ENCODE measurements around the gene LCLAT1. TPM values are rescaled to one million over a fixed set of nuclear protein-coding genes. Genes with fewer than 3 reads are reported as not detected.

Gene LCLAT1
- total RNA-seq, 4 donors from 2014 or later, result 0.88 to 116 (median 33.3) TPM

GRCh38 chr2:30527859-30528258 is 80.8 kb downstream of the LCLAT1 start:
- no peaks in the 10 kb centered on the region for H3K9me3 ChIP-seq
- peaks cover 0 to 4% of the 10 kb centered on the region in 2 donors for H3K4me1 ChIP-seq
- no peaks in the 10 kb centered on the region for H3K27me3 ChIP-seq
- no peak for DNase-seq
- H3K27ac ChIP-seq, result no peak overlapping the region
- intact Hi-C loops (cut with DNase I; ENCODE audit: low total_unique reads), result no loop called here
- H3K36me3 ChIP-seq, result no peaks in the 10 kb centered on the region
- H3K4me3 ChIP-seq, result no peak overlapping the region
- TF ChIP-seq POLR2A (IDR thresholded peaks at IDR 0.05), result no peak
- TF ChIP-seq CTCF (IDR thresholded peaks at IDR 0.05), result no peak

GRCh38 chr2:30530346-30530745 is 83.3 kb downstream of the LCLAT1 start:
- Histone ChIP-seq H3K9me3 (no peaks in the 10 kb centered on the region), H3K4me1 (peaks cover 0 to 4% of the 10 kb centered on the region in 2 donors), H3K27me3 (no peaks in the 10 kb centered on the region), H3K4me3 (no peak overlapping the region), H3K27ac (no peak overlapping the region), H3K36me3 (no peaks in the 10 kb centered on the region)
- TF ChIP-seq CTCF (IDR thresholded peaks at IDR 0.05) (no peak), POLR2A (IDR thresholded peaks at IDR 0.05) (no peak)
- no peak for DNase-seq
- intact Hi-C loops (cut with DNase I; ENCODE audit: low total_unique reads), result no loop called here

GRCh38 chr2:30541680-30542079 is 94.6 kb downstream of the LCLAT1 start:
- intact Hi-C loops (cut with DNase I; ENCODE audit: low total_unique reads), result no loop called here
- no peaks in the 10 kb centered on the region for H3K9me3 ChIP-seq
- H3K4me3 ChIP-seq, result no peak overlapping the region
- H3K36me3 ChIP-seq, result no peaks in the 10 kb centered on the region
- H3K27me3 ChIP-seq, result no peaks in the 10 kb centered on the region
- H3K4me1 ChIP-seq, result no peaks in the 10 kb centered on the region
- TF ChIP-seq POLR2A (IDR thresholded peaks at IDR 0.05), result no peak
- TF ChIP-seq CTCF (IDR thresholded peaks at IDR 0.05), result no peak
- no peak overlapping the region for H3K27ac ChIP-seq
- no peak for DNase-seq

GRCh38 chr2:30545875-30546274 is 98.8 kb downstream of the LCLAT1 start:
- intact Hi-C loops (cut with DNase I; ENCODE audit: low total_unique reads), result no loop called here

GRCh38 chr2:30548386-30548785 is 101.3 kb downstream of the LCLAT1 start:
- Histone ChIP-seq H3K27me3 (no peaks in the 10 kb centered on the region), H3K4me3 (no peak overlapping the region), H3K9me3 (no peaks in the 10 kb centered on the region), H3K4me1 (no peaks in the 10 kb centered on the region), H3K36me3 (no peaks in the 10 kb centered on the region), H3K27ac (no peak overlapping the region)
- intact Hi-C loops (cut with DNase I; ENCODE audit: low total_unique reads), result no loop called here
- no peak for DNase-seq
- TF ChIP-seq CTCF (IDR thresholded peaks at IDR 0.05), result no peak
- no peak for TF ChIP-seq POLR2A (IDR thresholded peaks at IDR 0.05)

More at GRCh38 chr2:30545875-30546274, 98.8 kb downstream of the LCLAT1 start:
- Histone ChIP-seq H3K4me3 (no peak overlapping the region), H3K9me3 (no peaks in the 10 kb centered on the region), H3K27ac (no peak overlapping the region), H3K27me3 (no peaks in the 10 kb centered on the region), H3K4me1 (no peaks in the 10 kb centered on the region), H3K36me3 (no peaks in the 10 kb centered on the region)
- TF ChIP-seq POLR2A (IDR thresholded peaks at IDR 0.05) (no peak), CTCF (IDR thresholded peaks at IDR 0.05) (no peak)
- DNase-seq, result no peak

All from uterus (tissue), 4 donors.